Neural progenitor cell (in vitro differentiated cells): ENCODE measurements around the gene ABHD17B. TPM values are rescaled to one million over a fixed set of nuclear protein-coding genes. Genes with fewer than 3 reads are reported as not detected.

Experiments
- DNase-seq: peaks from one replicate; pipeline ENCODE4 v3.0.0-alpha.2; 2016; ENCODE audit warnings: low spot score
- H2AFZ ChIP-seq: fragments of 200-600 bp; sonication (generic); replicated peaks from 2 replicates; pipeline ENCODE4 v1.6.1; 2016; ENCODE audit warnings: antibody characterized with exemption
- H3F3A ChIP-seq: fragments of 200-600 bp; sonication (generic); 2 replicates; pipeline ENCODE4 v1.6.1; 2016; ENCODE audit warnings: antibody characterized with exemption, low read depth
- H3K27ac ChIP-seq: fragments of 200-600 bp; sonication (generic); 2 replicates; pipeline ENCODE4 v1.5.1; 2016; ENCODE audit warnings: mild to moderate bottlenecking
- H3K27me3 ChIP-seq: fragments of 200-600 bp; sonication (generic); 2 replicates; pipeline ENCODE4 v1.6.1; 2016; ENCODE audit warnings: mild to moderate bottlenecking, moderate library complexity
- H3K36me3 ChIP-seq: fragments of 200-600 bp; sonication (generic); 2 replicates; pipeline ENCODE4 v1.5.1; 2016
- H3K4me1 ChIP-seq: fragments of 200-600 bp; sonication (generic); 2 replicates; pipeline ENCODE4 v1.6.1; 2016; ENCODE audit warnings: mixed run types
- H3K4me2 ChIP-seq: fragments of 200-600 bp; sonication (generic); 2 replicates; pipeline ENCODE4 v1.6.1; 2016
- H3K4me3 ChIP-seq: fragments of 200-600 bp; sonication (generic); 2 replicates; pipeline ENCODE4 v1.5.1; 2016
- H3K79me2 ChIP-seq: fragments of 200-600 bp; sonication (generic); 2 replicates; pipeline ENCODE4 v1.6.1; 2016; ENCODE audit warnings: low read depth
- H3K9ac ChIP-seq: fragments of 200-600 bp; sonication (generic); 2 replicates; pipeline ENCODE4 v1.6.1; 2016
- H3K9me3 ChIP-seq: fragments of 200-600 bp; sonication (generic); 2 replicates; pipeline ENCODE4 v1.5.1; 2016; ENCODE audit warnings: low read depth
- H4K20me1 ChIP-seq: fragments of 200-600 bp; sonication (generic); 2 replicates; pipeline ENCODE4 v1.6.1; 2016; ENCODE audit warnings: low read depth
- H3K27ac Mint-ChIP-seq: 3 replicates; pipeline ENCODE4 v1.8.0; 2021; ENCODE audit warnings: mixed read lengths
- H3K27me3 Mint-ChIP-seq: 2 replicates; pipeline ENCODE4 v1.8.0; 2022; ENCODE audit warnings: low read depth, mild to moderate bottlenecking, inconsistent platforms, moderate library complexity, mixed read lengths; ENCODE audit not compliant: insufficient read depth
- H3K36me3 Mint-ChIP-seq: 3 replicates; pipeline ENCODE4 v1.8.0; 2021; ENCODE audit warnings: mixed read lengths
- H3K4me1 Mint-ChIP-seq: 3 replicates; pipeline ENCODE4 v1.8.0; 2021; ENCODE audit warnings: mixed read lengths
- H3K4me3 Mint-ChIP-seq: 3 replicates; pipeline ENCODE4 v1.8.0; 2021; ENCODE audit warnings: mild to moderate bottlenecking, moderate library complexity, mixed read lengths
- H3K9me3 Mint-ChIP-seq: 3 replicates; pipeline ENCODE4 v1.8.0; 2020; ENCODE audit warnings: mixed read lengths
- CTCF ChIP-seq: fragments of 200-600 bp; sonication (generic); IDR thresholded peaks from 2 replicates; pipeline ENCODE4 v1.5.1; 2017; ENCODE audit warnings: antibody characterized with exemption, mild to moderate bottlenecking
- EZH2 ChIP-seq: fragments of 200-600 bp; sonication (generic); IDR thresholded peaks from 2 replicates; pipeline ENCODE4 v1.6.1; 2017; ENCODE audit warnings: antibody characterized with exemption, mild to moderate bottlenecking, moderate library complexity
- EZH2phosphoT487 ChIP-seq: fragments of 200-600 bp; sonication (generic); IDR thresholded peaks from 2 replicates; pipeline ENCODE4 v1.6.1; 2017; ENCODE audit warnings: antibody characterized with exemption
- total RNA-seq: library from RNA; depleted of rRNA; stranded (reverse); fragments of >200 nt; gene quantifications from 2 replicates; pipeline ENCODE4 v1.2.3, GENCODE V29; 2015; ENCODE audit warnings: low replicate concordance

The ABHD17B gene
- total RNA-seq, 1 donor from 2014 or later = 96.6 TPM

- no peak overlapping the region for H3K9ac ChIP-seq
- peaks cover 3% of the 10 kb centered on the region for H3K4me1 ChIP-seq
- no peaks in the 10 kb centered on the region for H3K27me3 ChIP-seq
- H3K9me3 Mint-ChIP-seq = peaks cover 65% of the 10 kb centered on the region
- H3K27ac Mint-ChIP-seq = no peak overlapping the region
- no peaks in the 10 kb centered on the region for H3K4me1 Mint-ChIP-seq
- H3K79me2 ChIP-seq = peaks cover 100% of the 10 kb centered on the region
- peaks cover 20% of the 10 kb centered on the region for H3K36me3 ChIP-seq
- H3K9me3 ChIP-seq = peaks cover 11% of the 10 kb centered on the region
- no peak overlapping the region for H2AFZ ChIP-seq
- no peak overlapping the region for H3K4me2 ChIP-seq
- H3F3A ChIP-seq = no peaks in the 10 kb centered on the region
- no peak overlapping the region for H3K4me3 ChIP-seq
- TF ChIP-seq EZH2phosphoT487 (no peak), CTCF (no peak), EZH2 (no peak)
- DNase-seq = no peak
- peaks cover 64% of the 10 kb centered on the region for H3K36me3 Mint-ChIP-seq
- H3K27me3 Mint-ChIP-seq = no peaks in the 10 kb centered on the region
- peaks cover 40% of the 10 kb centered on the region for H4K20me1 ChIP-seq
- H3K27ac ChIP-seq = no peak overlapping the region
- no peak overlapping the region for H3K4me3 Mint-ChIP-seq
Measured at GRCh38 chr9:71886541-71886940, 24.5 kb downstream of the ABHD17B start.

- peaks cover 100% of the 10 kb centered on the region for H3K79me2 ChIP-seq
- H3K9me3 ChIP-seq = peaks cover 11% of the 10 kb centered on the region
- Mint-ChIP-seq H3K9me3 (peaks cover 67% of the 10 kb centered on the region), H3K4me1 (no peaks in the 10 kb centered on the region), H3K27ac (no peak overlapping the region), H3K4me3 (no peak overlapping the region), H3K36me3 (peaks cover 64% of the 10 kb centered on the region), H3K27me3 (no peaks in the 10 kb centered on the region)
- no peaks in the 10 kb centered on the region for H3K27me3 ChIP-seq
- H3K36me3 ChIP-seq = peaks cover 20% of the 10 kb centered on the region
- no peak overlapping the region for H3K4me2 ChIP-seq
- H3K4me1 ChIP-seq = no peaks in the 10 kb centered on the region
- no peak overlapping the region for H3K27ac ChIP-seq
- no peak overlapping the region for H2AFZ ChIP-seq
- H4K20me1 ChIP-seq = peaks cover 35% of the 10 kb centered on the region
- no peak overlapping the region for H3K4me3 ChIP-seq
- no peak for DNase-seq
- H3F3A ChIP-seq = no peaks in the 10 kb centered on the region
- H3K9ac ChIP-seq = no peak overlapping the region
- TF ChIP-seq CTCF = no peak
- TF ChIP-seq EZH2 = no peak
- no peak for TF ChIP-seq EZH2phosphoT487
Measured at GRCh38 chr9:71886015-71886414, 25.0 kb downstream of the ABHD17B start.

GRCh38 chr9:71885467-71885866, 25.5 kb downstream of the ABHD17B start:
- no peak for TF ChIP-seq CTCF
- TF ChIP-seq EZH2phosphoT487 = no peak
- TF ChIP-seq EZH2 = no peak
- peaks cover 30% of the 10 kb centered on the region for H4K20me1 ChIP-seq
- H3K4me1 Mint-ChIP-seq = no peaks in the 10 kb centered on the region

More at GRCh38 chr9:71885467-71885866, 25.5 kb downstream of the ABHD17B start:
- no peaks in the 10 kb centered on the region for H3K27me3 Mint-ChIP-seq
- no peaks in the 10 kb centered on the region for H3F3A ChIP-seq
- no peak overlapping the region for H3K4me3 Mint-ChIP-seq
- H3K4me2 ChIP-seq = no peak overlapping the region
- H3K27ac ChIP-seq = no peak overlapping the region
- no peak overlapping the region for H2AFZ ChIP-seq
- H3K79me2 ChIP-seq = peaks cover 100% of the 10 kb centered on the region
- peaks cover 68% of the 10 kb centered on the region for H3K9me3 Mint-ChIP-seq
- H3K4me1 ChIP-seq = no peaks in the 10 kb centered on the region
- H3K9ac ChIP-seq = no peak overlapping the region
- H3K4me3 ChIP-seq = no peak overlapping the region
- peaks cover 16% of the 10 kb centered on the region for H3K9me3 ChIP-seq
- peaks cover 64% of the 10 kb centered on the region for H3K36me3 Mint-ChIP-seq
- peaks cover 20% of the 10 kb centered on the region for H3K36me3 ChIP-seq
- no peaks in the 10 kb centered on the region for H3K27me3 ChIP-seq
- no peak for DNase-seq
- no peak overlapping the region for H3K27ac Mint-ChIP-seq
